OCI-LY7 (cell line): ENCODE results near the gene C5orf58. TPM values are rescaled to one million over a fixed set of nuclear protein-coding genes. Genes with fewer than 3 reads are reported as not detected.
A peak's percentile ranks its signal among the peaks of the same experiment; 100 is the strongest.

Source experiments
- BruUV-seq: library from RNA; stranded (reverse); fragments of 400-500 nt; replicated peaks from 2 replicates; lab custom pipeline; 2021; lab: Mats Ljungman, UMichigan
- CTCF ChIA-PET: fragments of 300-600 bp; sonication (Branson Sonifier 250); formaldehyde crosslinking; loops from one replicate; lab custom pipeline; 2022; ENCODE audit warnings: antibody characterized with exemption; ENCODE audit not compliant: unreplicated experiment; lab: Charles Lee
- POLR2A ChIA-PET: fragments of 300-600 bp; sonication (Branson Sonifier 250); formaldehyde crosslinking; loops from one replicate; lab custom pipeline; 2022; ENCODE audit warnings: antibody characterized with exemption; lab: Charles Lee
- DNase-seq: peaks from one replicate; pipeline ENCODE4 v3.0.0-alpha.2; 2015; ENCODE audit warnings: low spot score
- H2AFZ ChIP-seq: fragments of 200-600 bp; sonication (generic), shearing (Covaris generic); 2 replicates; pipeline ENCODE4 v1.6.1; 2014; ENCODE audit warnings: mild to moderate bottlenecking, antibody characterized with exemption, low read length, moderate library complexity
- H3K27ac ChIP-seq: fragments of 200-600 bp; sonication (generic); 2 replicates; pipeline ENCODE4 v1.5.1; 2014; ENCODE audit warnings: mixed run types, low read depth, mild to moderate bottlenecking, moderate library complexity, low read length, inconsistent platforms; ENCODE audit not compliant: poor library complexity, severe bottlenecking
- H3K36me3 ChIP-seq: fragments of 200-600 bp; sonication (generic); 2 replicates; pipeline ENCODE4 v1.6.1; 2014; ENCODE audit warnings: mild to moderate bottlenecking, antibody characterized with exemption, low read length, moderate library complexity, mixed read lengths; ENCODE audit not compliant: insufficient read depth
- H3K4me1 ChIP-seq: fragments of 200-600 bp; sonication (generic); 2 replicates; pipeline ENCODE4 v1.5.1; 2014; ENCODE audit warnings: mild to moderate bottlenecking, low read length; ENCODE audit not compliant: insufficient read depth, poor library complexity, severe bottlenecking
- H3K4me2 ChIP-seq: fragments of 200-600 bp; sonication (generic); 2 replicates; pipeline ENCODE4 v1.6.1; 2014; ENCODE audit warnings: mild to moderate bottlenecking, low read length
- H3K4me3 ChIP-seq: fragments of 200-600 bp; sonication (generic); 2 replicates; pipeline ENCODE4 v1.5.1; 2014; ENCODE audit warnings: mild to moderate bottlenecking, low read depth, low read length; ENCODE audit not compliant: poor library complexity, severe bottlenecking
- H3K79me2 ChIP-seq: fragments of 200-600 bp; sonication (generic); 2 replicates; pipeline ENCODE4 v1.6.1; 2016; ENCODE audit warnings: low read depth, mild to moderate bottlenecking, low read length, moderate library complexity, mixed read lengths; ENCODE audit not compliant: insufficient read depth
- H3K9me2 ChIP-seq: fragments of 200-600 bp; sonication (generic); 2 replicates; pipeline ENCODE4 v1.6.1; 2016; ENCODE audit warnings: mild to moderate bottlenecking, low read length, mixed read lengths; ENCODE audit not compliant: insufficient read depth
- H3K9me3 ChIP-seq: fragments of 200-600 bp; sonication (generic); 2 replicates; pipeline ENCODE4 v1.6.1; 2014; ENCODE audit warnings: mild to moderate bottlenecking, mixed run types, low read length, mixed read lengths
- H4K20me1 ChIP-seq: fragments of 200-600 bp; sonication (generic); 2 replicates; pipeline ENCODE4 v1.6.1; 2014; ENCODE audit warnings: mild to moderate bottlenecking, antibody characterized with exemption, low read length, moderate library complexity, mixed read lengths; ENCODE audit not compliant: insufficient read depth
- CTCF ChIP-seq: fragments of 200-600 bp; sonication (generic); conservative IDR thresholded peaks from 2 replicates; pipeline ENCODE4 v1.5.1; 2014; ENCODE audit warnings: mild to moderate bottlenecking, antibody characterized with exemption, low read length, moderate library complexity, mixed read lengths
- EZH2phosphoT487 ChIP-seq: fragments of 200-600 bp; sonication (generic); IDR thresholded peaks from 2 replicates; pipeline ENCODE4 v1.6.1; 2018; ENCODE audit warnings: low read depth, borderline replicate concordance, mild to moderate bottlenecking, mixed run types, antibody characterized with exemption, low read length, moderate library complexity, mixed read lengths
- intact Hi-C: fragments of 100-400 bp; cut with micrococcal nuclease; formaldehyde crosslinking; loops from one replicate; pipeline ENCODE4 v1.10.0; 2022; ENCODE audit not compliant: unreplicated experiment
- total RNA-seq, 2 experiments: library from RNA; depleted of rRNA in 1 of 2; stranded (reverse); fragments of >200 nt in 1 of 2; shearing (Covaris generic) in 1 of 2; gene quantifications; 2 replicates each; pipeline ENCODE4 v1.2.3, GENCODE V29; 2014 to 2022

C5orf58 gene
- total RNA-seq, 2 experiments from 2014 or later, result not detected

- intact Hi-C loops, result loop anchor here (1.0 kb wide), 2 partner anchors 113 to 194 kb away; no protein-coding TSS in a partner anchor
- Histone ChIP-seq H3K9me2 (no peaks in the 10 kb centered on the region), H3K36me3 (no peaks in the 10 kb centered on the region), H3K4me2 (no peak overlapping the region), H3K4me3 (no peak overlapping the region), H2AFZ (no peak overlapping the region), H3K9me3 (no peaks in the 10 kb centered on the region), H3K27ac (no peak overlapping the region), H3K79me2 (no peaks in the 10 kb centered on the region), H3K4me1 (no peaks in the 10 kb centered on the region), H4K20me1 (no peaks in the 10 kb centered on the region)
- BruUV-seq, result no TSS peak
- no peak for DNase-seq
- ChIA-PET POLR2A (interaction anchor here (0.6 to 1.0 kb wide), 3 partner anchors 8 to 344 kb away, joined by 3 to 4 read pairs (median 3); no protein-coding TSS in a partner anchor), CTCF (no interaction called here)
- TF ChIP-seq EZH2phosphoT487, result no peak
- peak; percentile 40; the same call in 1 of the 2 replicates for TF ChIP-seq CTCF
These were observed 6.6 kb upstream of the C5orf58 start for GRCh38 chr5:170226129-170226615.

- no peak for DNase-seq
- Histone ChIP-seq H3K27ac (no peak overlapping the region), H3K9me3 (no peaks in the 10 kb centered on the region), H3K79me2 (no peaks in the 10 kb centered on the region), H4K20me1 (no peaks in the 10 kb centered on the region), H3K4me2 (no peak overlapping the region), H3K4me1 (no peaks in the 10 kb centered on the region), H3K36me3 (no peaks in the 10 kb centered on the region), H3K9me2 (no peaks in the 10 kb centered on the region), H2AFZ (no peak overlapping the region), H3K4me3 (no peak overlapping the region)
- TF ChIP-seq CTCF (no peak), EZH2phosphoT487 (no peak)
- ChIA-PET CTCF (no interaction called here), POLR2A (interaction anchor here (0.8 to 1.3 kb wide), 2 partner anchors 9 to 12 kb away, joined by 3 read pairs; no protein-coding TSS in a partner anchor)
- no TSS peak for BruUV-seq
- intact Hi-C loops, result loop anchor here (1.0 kb wide), 2 partner anchors 113 to 194 kb away; no protein-coding TSS in a partner anchor
These were observed 6.1 kb upstream of the C5orf58 start for GRCh38 chr5:170226661-170227060.

GRCh38 chr5:170228762-170229435 lies 3.9 kb upstream of the C5orf58 start:
- intact Hi-C loops, result no loop called here
- H3K4me2 ChIP-seq, result no peak overlapping the region
- H2AFZ ChIP-seq, result no peak overlapping the region
- no peak overlapping the region for H3K4me3 ChIP-seq
- ChIA-PET CTCF (no interaction called here), POLR2A (no interaction called here)
- no peaks in the 10 kb centered on the region for H3K9me2 ChIP-seq
- H4K20me1 ChIP-seq, result no peaks in the 10 kb centered on the region
- no peak overlapping the region for H3K27ac ChIP-seq
- no peaks in the 10 kb centered on the region for H3K79me2 ChIP-seq
- no peak for TF ChIP-seq EZH2phosphoT487
- TF ChIP-seq CTCF, result no peak
- BruUV-seq, result no TSS peak
- H3K36me3 ChIP-seq, result no peaks in the 10 kb centered on the region
- H3K4me1 ChIP-seq, result no peaks in the 10 kb centered on the region
- no peak for DNase-seq
- H3K9me3 ChIP-seq, result no peaks in the 10 kb centered on the region
